ENCODE data around the gene TOR1AIP2.

- no peak for TF ChIP-seq CTCF (IDR thresholded peaks at IDR 0.05)
- no peak for TF ChIP-seq POLR2A (IDR thresholded peaks at IDR 0.05)
- no peak for TF ChIP-seq POLR2AphosphoS5 (IDR thresholded peaks at IDR 0.05)
These were observed 84.3 kb downstream of the TOR1AIP2 start for GRCh38 chr1:179793281-179793680.
